NK-92 treated with Interleukin-12 subunit alpha and Interleukin-12 subunit beta, amount 100 ng/mL, for 24 hours (cell line): ENCODE results near the gene RAP2A.

Experiments used
- DNase-seq: peaks from one replicate; lab custom pipeline; 2025; lab: John Stamatoyannopoulos, UW

Gene RAP2A

DNA sequence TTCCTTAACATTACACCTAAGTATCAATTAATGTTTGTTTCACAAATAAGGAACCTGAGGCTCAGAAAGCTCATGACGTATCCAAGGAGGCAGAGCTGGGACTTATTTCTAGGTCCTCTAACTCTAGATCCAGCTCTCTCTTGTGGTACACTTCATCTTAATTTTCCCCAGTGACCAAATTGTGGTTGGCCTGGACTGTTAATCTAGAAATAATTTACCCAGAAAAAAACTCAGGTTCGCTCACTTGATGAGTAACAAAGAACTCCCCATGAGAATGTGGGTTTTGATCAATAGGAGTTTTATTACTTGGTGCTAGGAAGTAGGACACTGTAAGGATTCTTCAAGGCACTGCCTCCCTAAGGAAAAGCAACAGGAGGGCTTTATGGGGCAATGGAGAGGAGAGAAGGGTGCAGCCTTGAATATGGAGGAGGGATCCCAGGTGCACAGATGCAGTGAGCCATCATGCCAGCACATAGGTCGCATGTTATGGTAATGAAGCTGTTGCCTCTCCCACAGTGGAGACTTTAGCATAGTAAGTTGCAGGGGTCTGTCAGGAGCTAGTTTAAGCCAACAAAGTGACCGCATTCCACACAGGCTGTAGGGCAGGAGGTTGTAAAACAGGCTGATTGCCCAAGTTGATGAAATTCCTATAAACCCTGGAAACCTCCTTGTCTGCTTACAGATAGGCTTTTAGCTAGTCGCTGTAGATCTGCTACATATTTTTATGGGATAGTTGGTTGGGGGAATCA is 14.7 kb downstream of the RAP2A start:
- no peak for DNase-seq

DNA sequence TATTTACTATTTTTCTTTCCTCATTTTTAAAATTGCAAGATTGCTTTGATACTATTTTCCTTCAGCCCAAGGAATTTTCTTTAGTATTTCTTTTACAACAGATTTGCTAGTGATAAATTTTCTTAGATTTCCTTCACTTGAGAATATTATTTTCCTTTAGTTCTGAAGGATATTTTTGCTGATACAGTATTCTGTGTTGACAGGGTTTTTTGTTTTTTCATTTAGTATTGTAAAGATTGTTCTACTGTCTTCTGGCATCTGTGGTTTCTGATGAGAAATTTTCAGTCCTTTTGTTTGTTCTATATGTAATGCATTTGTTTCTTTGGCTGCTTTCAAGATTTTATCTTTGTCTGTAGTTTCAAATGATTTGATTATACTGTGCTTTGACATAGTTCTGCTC is 20.7 kb downstream of the RAP2A start:
- no peak for DNase-seq

DNA sequence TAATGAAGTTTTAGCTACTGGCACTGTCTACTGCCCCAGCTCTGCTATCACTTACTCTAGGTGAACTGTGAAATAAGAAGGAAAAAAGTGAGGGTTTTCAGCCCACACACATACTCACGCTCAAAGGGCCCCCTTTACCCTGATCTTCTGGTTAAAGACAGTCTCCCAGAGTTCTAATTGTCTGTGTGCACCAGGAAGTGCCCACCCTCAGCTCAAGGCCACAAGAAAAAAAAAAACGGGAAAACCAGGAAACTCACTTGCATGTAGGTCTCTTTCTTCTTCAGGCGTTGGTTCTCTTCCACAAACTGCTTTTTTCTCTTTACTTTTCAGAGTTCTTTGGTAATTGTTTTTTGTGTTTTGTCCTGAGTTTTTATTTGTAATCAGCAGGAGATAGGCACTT is 22.1 kb downstream of the RAP2A start:
- no peak for DNase-seq

DNA sequence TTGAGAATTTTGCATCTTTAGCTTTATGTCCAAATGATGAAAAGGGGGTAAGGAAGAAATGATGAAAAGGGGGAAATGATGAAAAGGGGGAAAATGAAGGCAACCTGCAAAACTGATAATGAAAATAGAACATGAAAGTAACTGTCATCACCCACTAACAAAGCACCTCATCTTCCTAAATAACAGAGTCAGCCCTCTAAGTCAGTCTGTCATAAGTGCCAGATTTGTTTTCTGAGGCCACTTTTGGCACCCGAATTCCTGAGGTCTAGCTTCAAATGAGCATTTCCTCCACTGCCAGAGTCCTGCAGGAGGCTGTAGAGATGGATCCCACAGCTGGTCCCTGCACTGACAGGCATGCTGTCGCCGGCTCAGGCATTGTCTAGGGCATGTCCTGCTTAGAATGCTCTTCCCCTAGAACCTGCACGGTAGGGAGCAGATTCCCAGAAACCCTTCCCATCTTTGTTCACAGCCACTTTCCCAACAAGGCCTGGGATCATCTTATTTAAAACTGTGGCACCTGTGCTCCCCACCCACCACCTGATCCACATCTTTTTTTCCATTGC is 25.3 kb downstream of the RAP2A start:
- DNase-seq: no peak

DNA sequence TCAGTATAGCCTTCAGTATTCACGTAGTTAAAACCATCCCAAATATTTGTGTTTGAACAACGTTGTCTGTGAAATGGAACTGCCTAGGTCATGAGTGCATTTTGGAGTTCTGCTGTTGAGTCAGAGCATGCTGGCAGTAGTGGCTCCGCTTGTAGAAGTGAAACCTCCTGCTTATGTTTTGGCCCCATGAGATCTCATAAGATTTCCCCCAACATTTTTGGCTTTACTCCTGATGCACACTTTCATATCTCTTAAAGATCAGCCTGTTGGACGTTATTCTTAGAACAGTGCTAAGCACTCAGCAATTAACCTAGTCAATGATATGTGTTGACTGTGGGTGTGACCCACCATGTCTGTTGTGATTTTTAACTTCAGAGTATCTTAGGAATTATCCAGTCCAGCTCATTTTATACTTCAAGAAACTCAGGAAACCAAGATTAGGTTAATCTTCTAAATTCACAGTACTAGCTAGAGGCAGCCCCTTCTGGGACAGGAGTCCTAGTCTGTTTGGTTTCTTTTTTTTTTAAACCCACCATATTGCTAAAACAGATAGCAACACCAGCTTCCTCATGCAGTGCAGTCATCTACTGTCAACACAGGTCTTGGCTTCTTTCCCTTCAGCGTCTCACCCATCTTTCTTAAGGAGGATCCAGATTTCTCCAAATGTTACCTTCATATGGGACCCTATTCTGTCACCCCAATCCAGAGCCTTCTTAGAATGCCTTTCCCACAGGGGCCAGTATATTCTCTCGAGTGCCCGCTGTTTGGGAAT is 26.2 kb downstream of the RAP2A start:
- DNase-seq: no peak

DNA sequence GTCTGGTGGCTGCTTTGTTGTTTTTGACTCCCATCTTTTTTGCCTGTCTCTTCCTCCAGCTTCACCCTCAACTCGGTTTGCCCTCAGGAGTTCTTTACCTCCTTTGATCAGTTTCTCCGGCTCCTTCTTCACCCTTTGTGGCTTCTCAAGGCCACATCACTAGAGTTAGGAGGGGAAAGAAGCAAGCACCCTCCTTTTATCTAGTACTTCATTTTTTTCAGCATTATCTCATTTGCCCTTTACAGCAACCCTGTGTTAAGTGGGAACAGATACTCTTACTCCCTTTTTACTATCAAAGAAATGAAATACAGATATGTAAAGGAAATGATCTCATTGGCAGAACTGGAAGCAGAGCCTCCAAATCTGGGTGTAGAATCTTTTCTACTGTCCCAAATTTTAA is 26.9 kb downstream of the RAP2A start:
- DNase-seq: no peak

DNA sequence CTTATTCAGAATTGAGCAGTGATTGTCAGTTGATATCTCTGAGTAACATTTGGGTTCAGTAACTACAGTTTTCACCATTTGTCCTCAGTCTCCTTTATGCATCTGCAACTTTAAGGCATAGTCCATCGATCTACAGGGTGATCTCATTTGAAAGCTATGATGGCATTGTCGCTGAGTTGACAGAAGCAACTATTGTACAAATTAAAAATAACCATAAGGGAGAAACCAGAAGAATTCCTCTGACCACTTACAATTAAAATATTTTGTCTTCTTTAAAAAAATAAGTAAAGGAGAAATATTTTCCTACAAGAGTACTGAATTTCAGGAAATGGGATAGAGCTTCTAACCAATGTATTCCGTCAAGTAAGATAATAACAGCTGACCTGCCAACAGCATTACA is 30.6 kb downstream of the RAP2A start:
- no peak for DNase-seq

DNA sequence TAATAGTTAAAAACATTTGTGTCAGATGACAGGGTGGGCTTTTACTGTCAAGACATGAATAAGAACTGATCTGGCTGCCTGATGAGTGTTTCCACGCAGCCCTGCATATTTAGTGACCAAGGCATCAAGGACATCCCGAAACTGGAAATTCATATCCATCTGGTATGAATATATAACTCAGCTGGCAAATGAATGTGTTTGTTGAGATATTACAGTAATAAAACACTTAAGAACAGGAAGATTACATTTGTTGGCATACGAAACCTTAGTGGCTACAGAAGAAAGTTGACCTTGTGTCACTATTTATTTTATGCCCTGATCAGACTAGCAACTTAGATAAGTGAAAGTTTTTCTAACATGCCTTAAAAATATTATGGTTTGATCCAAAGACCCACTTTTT is 32.8 kb downstream of the RAP2A start:
- DNase-seq: no peak

DNA sequence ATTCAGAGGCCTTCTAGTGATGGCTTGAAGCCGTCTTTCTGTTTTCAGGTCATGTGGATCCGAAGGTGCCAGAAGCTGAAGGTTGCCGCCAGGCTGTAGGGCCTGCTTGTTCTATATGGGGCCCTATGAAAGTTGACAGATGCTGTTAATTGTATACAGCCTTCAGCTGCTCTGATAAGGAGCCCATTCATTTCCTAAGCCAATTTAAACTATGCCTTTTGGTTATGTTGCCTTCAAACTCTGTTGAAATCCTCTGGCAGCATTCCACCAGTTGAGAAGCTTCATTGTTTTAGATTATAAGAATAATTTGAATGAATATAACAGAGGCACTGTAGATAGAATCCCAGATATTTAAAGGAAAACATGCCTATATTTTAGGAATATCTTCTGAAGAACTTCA is 34.4 kb downstream of the RAP2A start:
- DNase-seq: no peak

DNA sequence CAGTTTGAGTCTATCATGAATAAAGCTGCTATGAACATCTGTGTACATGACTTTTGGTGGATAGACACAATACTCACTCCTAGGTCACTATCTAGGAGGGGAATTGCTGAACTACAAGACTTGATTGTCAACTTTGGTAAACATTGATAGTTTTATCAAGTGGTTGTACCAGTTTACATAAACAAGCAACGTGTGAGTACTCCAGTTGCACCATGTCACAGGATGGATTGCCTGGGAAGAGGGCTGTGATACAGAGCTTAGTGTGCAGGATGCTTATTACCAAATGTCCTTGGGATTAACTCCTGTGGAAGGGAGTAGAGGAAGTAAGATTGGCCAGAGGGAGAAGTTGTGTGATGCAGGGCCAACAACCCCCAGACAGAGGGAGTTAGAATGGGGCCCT is 37.7 kb downstream of the RAP2A start:
- DNase-seq: no peak

DNA sequence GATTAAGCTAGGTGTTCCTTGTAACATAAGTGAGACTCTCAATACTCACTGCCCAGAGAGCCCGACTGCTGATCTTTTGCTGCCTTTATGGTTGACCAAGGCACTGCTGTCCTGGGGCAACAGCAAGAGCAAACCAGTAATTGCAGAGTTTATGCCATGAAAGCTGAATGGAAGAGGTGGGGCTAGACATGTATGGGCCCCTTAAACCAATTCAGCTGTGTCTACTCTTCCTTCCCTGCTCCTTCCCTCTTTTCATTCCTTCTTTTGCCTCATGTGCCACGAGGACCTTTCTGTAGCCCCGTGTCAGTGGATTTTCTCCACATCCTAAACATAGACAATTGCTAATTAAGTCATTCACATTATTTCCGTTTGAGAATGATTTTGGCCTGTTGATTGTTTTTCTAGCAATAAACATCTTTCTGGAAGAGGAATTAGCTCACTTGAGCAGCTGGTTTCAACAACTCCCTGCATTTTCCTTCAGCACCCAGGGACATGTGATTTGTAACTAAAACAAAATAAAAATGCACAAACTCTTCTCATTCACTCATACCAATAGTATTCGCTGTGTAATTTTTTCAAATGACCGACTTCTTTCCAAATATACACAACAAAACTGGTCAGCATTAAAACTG is 40.5 kb downstream of the RAP2A start:
- no peak for DNase-seq

DNA sequence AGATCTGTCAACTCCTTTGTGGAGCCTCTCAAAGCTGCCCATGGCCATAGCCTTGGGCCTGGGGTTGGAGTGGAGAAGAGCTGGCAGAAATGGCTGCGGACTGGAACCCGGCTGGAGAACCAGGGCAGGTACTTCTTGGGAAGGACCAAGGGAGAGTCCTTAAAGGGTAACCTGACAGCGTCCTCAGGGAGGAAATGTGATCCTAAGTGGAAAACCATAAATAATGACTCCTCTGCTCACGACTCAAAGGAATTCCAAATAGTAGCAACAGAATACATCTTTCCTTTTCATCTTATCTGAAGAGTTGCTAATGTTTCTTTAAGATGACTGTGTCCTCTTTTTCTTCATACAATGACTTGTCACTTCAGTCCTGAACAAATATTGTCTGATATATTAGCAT is 41.0 kb downstream of the RAP2A start:
- no peak for DNase-seq

DNA sequence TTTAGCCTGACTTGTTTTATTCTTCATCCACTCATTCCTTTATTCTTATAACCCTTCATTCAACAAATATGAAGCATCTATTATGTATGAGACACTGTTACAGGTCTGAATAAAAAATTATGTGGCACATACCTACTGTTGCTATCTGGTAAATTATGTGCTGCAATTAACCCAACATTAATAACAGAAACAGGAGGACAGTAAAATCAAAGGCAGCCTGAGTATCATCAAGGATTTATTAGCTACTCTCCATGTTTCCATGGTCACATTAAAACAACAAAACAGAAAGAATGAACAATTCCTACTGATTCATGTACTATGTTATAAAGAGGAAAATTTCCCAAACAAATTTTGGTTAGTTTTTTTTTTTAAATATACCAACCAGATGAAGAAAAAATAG is 43.9 kb downstream of the RAP2A start:
- no peak for DNase-seq

DNA sequence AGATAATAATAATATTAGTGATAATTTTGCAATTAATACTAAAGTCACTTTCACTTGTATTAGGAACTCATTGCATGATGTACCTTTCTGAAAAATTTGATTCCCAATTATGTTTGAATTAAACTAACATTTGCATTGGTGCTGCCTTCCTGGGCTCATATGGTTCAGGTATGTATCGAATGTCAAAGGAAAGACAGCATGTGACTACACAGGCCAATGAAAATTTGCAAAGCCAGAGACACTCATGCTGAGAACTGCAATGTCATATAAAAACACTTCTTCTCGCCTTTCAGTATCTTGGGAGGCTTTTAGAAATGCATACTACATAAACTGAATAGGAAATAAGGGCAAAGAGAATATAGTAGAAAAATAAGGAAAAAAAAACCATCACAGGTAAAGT is 44.3 kb downstream of the RAP2A start:
- no peak for DNase-seq

DNA sequence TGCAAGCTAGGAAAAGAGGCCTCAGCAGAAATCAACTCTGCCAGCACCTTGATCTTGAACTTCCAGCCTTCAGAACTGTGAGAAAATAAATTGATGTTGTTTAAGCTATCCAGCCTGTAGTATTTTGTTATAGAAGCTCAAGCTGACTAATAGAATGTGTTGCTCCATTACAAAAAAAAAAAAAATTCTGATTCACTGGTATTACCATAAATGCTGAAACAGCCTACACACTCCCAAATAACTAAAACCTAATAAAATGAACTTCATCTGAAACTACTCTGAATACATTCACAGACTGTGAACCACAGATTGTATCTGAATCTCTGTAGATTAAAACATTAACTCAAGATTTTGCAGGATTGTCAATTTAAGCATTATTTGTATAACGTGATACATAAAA is 49.5 kb downstream of the RAP2A start:
- DNase-seq: no peak

DNA sequence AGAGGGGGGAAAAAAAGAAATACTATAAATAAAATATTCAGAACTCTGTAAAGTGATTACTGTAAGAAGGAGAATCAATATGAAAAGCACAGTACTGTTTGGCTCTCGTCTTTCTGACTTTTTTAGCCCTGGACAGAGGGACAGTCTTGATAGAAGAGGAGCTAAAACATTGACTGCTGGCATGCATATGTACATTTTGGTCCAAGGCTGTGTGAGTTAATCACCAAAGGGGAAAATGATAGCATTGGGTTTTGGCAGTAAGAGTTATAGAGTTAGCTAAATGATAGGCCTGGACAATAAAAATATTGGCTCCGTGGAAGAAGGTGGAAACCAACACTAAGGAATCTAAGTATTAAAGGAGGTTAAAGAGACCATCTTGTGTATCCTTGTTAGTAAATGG is 50.3 kb downstream of the RAP2A start:
- no peak for DNase-seq

DNA sequence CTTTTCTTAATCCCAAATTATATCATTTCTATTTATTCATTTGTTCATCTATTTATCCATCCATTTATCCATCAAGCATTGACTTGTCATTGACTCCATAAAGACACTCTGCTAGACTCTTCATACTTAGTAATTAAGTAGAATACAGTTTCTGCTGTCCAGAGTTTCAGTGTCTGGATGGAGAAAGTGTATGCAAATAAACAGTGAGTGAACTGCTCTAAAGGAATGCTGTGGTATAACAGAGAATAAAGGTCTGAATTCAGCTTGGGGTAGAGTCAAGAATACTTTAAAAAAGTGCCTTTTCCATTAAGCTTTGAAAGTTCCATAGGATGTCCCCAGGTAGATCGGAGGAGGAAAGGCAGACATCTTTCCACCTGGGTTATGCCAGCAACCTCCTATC is 51.4 kb downstream of the RAP2A start:
- DNase-seq: no peak

DNA sequence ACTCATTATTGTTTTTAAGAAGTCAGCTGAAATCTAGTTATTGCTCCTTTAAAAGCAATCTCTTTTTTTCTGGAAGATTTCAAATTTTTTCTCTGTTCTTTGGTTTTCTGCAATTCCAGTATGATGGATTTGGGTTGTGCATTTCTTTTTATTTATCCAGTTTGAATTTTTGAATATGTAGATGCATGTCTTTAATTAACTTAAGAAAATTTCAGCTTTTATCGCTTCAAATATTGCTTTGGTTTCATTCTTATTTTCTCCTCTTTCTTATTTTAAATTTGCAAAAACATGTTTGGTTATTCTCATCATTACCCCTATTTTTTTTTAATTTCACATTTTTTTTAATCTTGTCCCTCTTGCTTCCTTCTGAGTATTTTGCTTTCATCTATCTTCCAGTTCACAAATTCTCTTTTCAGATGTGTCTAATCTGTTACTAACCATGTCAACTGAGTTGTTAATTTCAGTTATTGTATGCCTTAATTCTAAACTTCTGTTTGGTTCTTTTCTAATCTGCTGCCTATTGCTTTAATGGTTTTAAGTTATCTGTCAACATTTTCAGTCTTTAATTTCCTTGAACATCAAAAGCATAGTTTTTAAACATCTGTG is 56.8 kb downstream of the RAP2A start:
- DNase-seq: no peak

DNA sequence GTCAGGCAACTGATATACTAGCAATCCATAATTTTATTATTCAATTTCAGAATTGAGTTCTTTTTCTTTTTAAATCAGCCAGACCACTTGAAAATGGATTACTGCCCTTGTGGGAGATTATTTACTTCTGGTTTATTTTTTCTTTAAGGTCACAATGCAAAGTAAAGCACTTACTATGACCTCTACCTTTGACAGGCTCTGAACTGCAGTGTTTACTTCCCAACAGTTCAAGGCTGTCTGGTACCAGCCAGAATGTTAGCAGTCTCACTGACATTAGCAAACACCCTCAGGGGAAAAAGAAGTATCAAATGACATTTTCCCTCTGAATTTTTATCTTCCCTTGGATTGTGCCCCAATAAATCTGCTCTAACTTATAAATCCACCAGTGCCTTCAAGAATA is 57.5 kb downstream of the RAP2A start:
- DNase-seq: no peak

DNA sequence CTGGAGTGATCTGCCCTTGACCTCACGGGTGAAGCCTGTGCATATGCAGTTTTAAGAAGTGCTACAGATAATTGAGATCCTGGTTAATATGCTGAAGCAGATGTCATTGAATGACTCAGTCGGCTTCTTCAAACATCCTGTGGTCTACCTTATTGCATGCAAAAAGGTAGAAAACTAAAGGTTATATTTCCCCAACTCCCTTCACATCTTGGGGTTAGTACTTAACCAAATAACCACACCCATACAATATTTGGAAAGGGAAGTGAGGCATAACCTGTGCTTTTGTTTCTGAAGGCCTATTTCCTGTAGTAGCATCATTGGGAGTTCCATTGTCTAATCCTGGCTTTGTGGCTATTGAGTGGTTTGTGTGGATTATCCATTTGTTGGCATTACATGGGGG is 58.3 kb downstream of the RAP2A start:
- no peak for DNase-seq

DNA sequence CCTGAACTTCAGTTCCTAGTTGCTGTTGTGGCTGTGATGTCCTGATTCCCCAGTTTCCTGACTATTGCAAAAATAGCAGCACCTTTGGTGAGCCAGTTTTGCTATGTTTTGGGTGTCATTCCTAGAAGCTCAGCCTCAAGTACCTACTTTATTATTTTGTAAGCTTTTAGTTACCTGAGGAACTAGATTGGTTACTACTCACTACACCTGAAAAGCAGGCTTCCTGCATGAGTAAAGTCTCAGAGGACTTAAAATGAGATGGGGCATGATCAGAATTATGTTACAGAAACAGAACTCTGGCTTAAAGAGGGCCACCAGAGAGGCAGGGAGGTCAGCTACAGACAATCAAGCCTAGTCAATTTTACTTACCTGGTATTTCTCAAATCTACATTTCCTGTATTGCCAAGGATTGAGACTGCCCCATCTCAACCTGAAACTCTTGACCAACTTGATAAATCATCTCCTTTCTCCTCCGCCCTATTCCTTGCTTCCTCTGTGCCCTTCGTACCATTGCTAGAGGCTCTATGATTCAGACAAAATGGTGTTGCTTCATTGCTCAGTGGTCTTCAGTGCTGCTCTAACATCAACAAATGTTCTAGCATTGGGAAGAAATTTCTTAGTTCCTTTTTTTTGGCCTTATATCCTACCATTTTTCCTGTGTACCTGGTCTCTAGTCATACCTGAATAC is 58.9 kb downstream of the RAP2A start:
- DNase-seq: no peak

DNA sequence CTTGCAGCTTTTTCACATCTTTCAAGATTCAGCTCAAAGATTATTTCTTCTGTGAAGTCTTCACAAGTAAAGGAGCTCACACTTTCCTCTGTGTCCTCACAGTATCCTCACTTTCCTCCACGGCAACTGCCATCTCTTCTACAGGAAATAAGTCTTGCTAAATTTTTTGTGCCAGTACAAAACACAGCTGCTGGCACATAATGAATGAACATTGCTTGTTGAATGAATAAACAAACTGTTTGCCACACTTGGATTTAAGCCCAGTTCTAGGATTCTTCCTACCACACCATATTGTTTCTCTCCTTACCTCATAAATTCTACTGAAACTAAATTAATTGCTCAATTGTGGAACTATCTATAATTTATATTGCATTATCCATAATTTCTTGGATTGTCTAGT is 59.5 kb downstream of the RAP2A start:
- no peak for DNase-seq
